ENCODE data around the gene PIEZO1.

The PIEZO1 gene

GRCh38 chr16:88738151-88739084, 46.6 kb downstream of the PIEZO1 start:
- H3K9me3 Mint-ChIP-seq, result no peaks in the 10 kb centered on the region
- H3K4me1 Mint-ChIP-seq, result peaks cover 24% of the 10 kb centered on the region
- H3K27ac Mint-ChIP-seq, result no peak overlapping the region
- peaks cover 5% of the 10 kb centered on the region for H3K36me3 Mint-ChIP-seq
- no peaks in the 10 kb centered on the region for H3K27me3 Mint-ChIP-seq
- ATAC-seq, result no peak
- no peak overlapping the region for H3K4me3 Mint-ChIP-seq

GRCh38 chr16:88737298-88738150, 47.5 kb downstream of the PIEZO1 start:
- H3K27me3 Mint-ChIP-seq, result no peaks in the 10 kb centered on the region
- no peak overlapping the region for H3K4me3 Mint-ChIP-seq
- peaks cover 5% of the 10 kb centered on the region for H3K36me3 Mint-ChIP-seq

GRCh38 chr16:88736496-88736895, 48.5 kb downstream of the PIEZO1 start:
- Mint-ChIP-seq H3K27ac (no peak overlapping the region), H3K4me1 (peaks cover 20% of the 10 kb centered on the region), H3K4me3 (no peak overlapping the region), H3K9me3 (no peaks in the 10 kb centered on the region), H3K36me3 (peaks cover 11% of the 10 kb centered on the region), H3K27me3 (no peaks in the 10 kb centered on the region)
- ATAC-seq, result no peak

More at GRCh38 chr16:88737298-88738150, 47.5 kb downstream of the PIEZO1 start:
- ATAC-seq, result peak; percentile 85
- H3K4me1 Mint-ChIP-seq, result peaks cover 21% of the 10 kb centered on the region
- H3K27ac Mint-ChIP-seq, result no peak overlapping the region
- no peaks in the 10 kb centered on the region for H3K9me3 Mint-ChIP-seq

DNA sequence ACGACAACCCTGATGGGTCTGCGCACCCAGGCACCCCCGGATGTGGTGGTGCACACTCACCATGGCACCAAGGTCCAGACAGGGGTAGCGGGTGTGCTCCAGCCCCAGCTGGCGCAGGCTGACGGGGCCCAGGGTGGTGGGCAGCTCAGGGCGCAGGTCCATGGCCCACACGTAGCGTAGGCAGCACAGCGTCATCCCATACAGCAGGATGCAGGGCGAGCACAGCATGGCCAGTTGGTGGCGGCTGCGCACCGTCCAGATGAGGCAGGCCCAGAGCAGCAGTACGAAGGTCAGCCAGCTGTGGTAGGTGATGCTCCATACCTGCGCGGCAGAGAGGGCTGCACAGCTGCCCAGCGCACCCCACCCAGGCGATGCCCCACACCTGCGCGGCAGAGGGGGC, 48.9 kb downstream of the PIEZO1 start:
- Mint-ChIP-seq H3K27ac (no peak overlapping the region), H3K36me3 (peaks cover 11% of the 10 kb centered on the region), H3K4me3 (no peak overlapping the region), H3K4me1 (peaks cover 20% of the 10 kb centered on the region), H3K27me3 (no peaks in the 10 kb centered on the region), H3K9me3 (no peaks in the 10 kb centered on the region)
- ATAC-seq, result no peak

- Mint-ChIP-seq H3K4me1 (peaks cover 21% of the 10 kb centered on the region), H3K4me3 (no peak overlapping the region), H3K36me3 (peaks cover 13% of the 10 kb centered on the region), H3K27ac (no peak overlapping the region), H3K27me3 (no peaks in the 10 kb centered on the region), H3K9me3 (no peaks in the 10 kb centered on the region)
- ATAC-seq, result no peak
These were observed 49.4 kb downstream of the PIEZO1 start for GRCh38 chr16:88735616-88736015.

GRCh38 chr16:88735121-88735520, 49.9 kb downstream of the PIEZO1 start:
- H3K27ac Mint-ChIP-seq, result no peak overlapping the region
- no peaks in the 10 kb centered on the region for H3K9me3 Mint-ChIP-seq
- ATAC-seq, result no peak
- peaks cover 13% of the 10 kb centered on the region for H3K36me3 Mint-ChIP-seq
- no peak overlapping the region for H3K4me3 Mint-ChIP-seq
- peaks cover 21% of the 10 kb centered on the region for H3K4me1 Mint-ChIP-seq
- no peaks in the 10 kb centered on the region for H3K27me3 Mint-ChIP-seq

DNA sequence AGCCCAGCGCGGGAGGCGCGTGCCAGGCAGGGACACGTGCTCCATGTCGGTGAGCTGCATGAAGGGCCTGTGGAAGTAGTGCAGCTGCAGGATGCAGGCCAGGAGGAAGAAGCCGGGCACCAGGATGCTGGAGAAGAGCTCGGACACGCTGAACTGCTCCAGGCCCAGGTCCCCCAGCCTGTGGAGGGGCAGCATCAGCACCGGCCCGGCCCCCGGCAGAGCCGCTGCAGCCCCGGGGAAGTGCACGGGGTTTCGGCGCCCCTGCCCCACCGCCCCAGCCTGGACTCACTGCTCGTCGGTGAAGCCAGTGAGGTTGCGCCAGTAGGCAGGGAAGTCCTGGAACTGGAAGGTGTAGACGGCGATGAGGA, 50.7 kb downstream of the PIEZO1 start:
- H3K27me3 Mint-ChIP-seq, result no peaks in the 10 kb centered on the region
- H3K4me3 Mint-ChIP-seq, result no peak overlapping the region
- peaks cover 21% of the 10 kb centered on the region for H3K4me1 Mint-ChIP-seq
- no peak for ATAC-seq
- H3K27ac Mint-ChIP-seq, result no peak overlapping the region
- peaks cover 19% of the 10 kb centered on the region for H3K36me3 Mint-ChIP-seq
- H3K9me3 Mint-ChIP-seq, result no peaks in the 10 kb centered on the region

DNA sequence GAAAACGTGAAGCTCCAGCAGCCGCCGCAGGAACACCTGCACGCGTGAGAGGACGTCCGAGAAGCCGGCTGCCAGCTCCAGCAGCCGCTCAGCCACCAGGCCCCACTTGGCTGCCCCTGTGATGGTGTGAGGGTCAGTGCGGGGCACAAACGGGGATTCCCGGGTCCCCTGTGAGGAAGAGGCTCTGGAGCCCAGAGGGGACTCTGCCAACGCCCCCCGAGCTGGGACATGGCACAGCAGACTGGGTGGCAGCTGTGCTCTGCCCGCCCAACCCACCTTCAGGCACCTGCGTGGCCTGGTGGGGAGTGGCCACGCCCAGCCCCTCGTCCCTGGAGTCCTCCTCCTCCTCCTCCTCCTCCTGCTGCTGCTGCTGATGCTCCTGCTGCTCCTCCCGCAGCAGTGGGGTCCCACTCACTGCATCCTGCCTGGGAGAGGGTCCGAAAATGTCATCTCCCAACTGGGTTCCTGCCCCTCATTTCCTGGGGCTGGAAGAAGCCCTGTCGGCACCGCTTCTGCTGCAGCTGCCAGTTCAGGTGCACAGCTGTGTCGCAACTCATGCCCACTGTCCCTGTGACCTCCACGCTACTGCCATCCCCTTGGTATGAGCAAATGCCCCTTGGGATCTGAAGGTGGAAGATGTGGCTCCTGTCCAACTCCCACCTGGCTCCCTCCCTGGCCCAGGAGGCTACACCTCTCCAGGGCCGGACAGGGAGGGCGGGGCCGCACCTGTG, 51.2 kb downstream of the PIEZO1 start:
- Mint-ChIP-seq H3K27ac (no peak overlapping the region), H3K9me3 (no peaks in the 10 kb centered on the region), H3K4me3 (no peak overlapping the region), H3K36me3 (peaks cover 19% of the 10 kb centered on the region), H3K27me3 (no peaks in the 10 kb centered on the region), H3K4me1 (peaks cover 21% of the 10 kb centered on the region)
- no peak for ATAC-seq

DNA sequence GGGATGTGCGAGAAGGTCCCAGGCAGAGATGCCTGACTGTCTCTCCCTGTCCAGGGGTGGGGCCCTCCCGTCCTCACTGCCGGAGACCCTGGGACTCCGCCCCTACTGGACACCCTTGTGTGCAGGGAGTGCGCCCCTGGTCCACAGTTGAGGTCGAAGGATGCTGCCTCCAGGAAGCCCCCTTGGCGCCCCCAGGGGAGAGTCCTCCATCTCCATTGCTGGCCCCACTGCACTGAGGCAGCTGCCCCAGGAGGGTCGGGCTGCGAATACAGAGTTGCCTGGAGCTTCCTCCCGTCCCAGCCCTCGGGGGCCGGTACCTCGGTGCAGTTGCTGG, 52.1 kb downstream of the PIEZO1 start:
- Mint-ChIP-seq H3K4me3 (no peak overlapping the region), H3K36me3 (peaks cover 19% of the 10 kb centered on the region), H3K4me1 (peaks cover 12% of the 10 kb centered on the region), H3K27ac (no peak overlapping the region), H3K9me3 (no peaks in the 10 kb centered on the region), H3K27me3 (no peaks in the 10 kb centered on the region)
- ATAC-seq, result no peak

- Mint-ChIP-seq H3K27me3 (no peaks in the 10 kb centered on the region), H3K27ac (no peak overlapping the region), H3K4me3 (no peak overlapping the region), H3K36me3 (peaks cover 21% of the 10 kb centered on the region), H3K9me3 (no peaks in the 10 kb centered on the region), H3K4me1 (peaks cover 7% of the 10 kb centered on the region)
- ATAC-seq, result no peak
These were observed 52.7 kb downstream of the PIEZO1 start for GRCh38 chr16:88732172-88732960.

- Mint-ChIP-seq H3K36me3 (peaks cover 27% of the 10 kb centered on the region), H3K4me1 (peaks cover 7% of the 10 kb centered on the region), H3K27me3 (no peaks in the 10 kb centered on the region), H3K27ac (peak overlapping the region; percentile 63), H3K9me3 (no peaks in the 10 kb centered on the region), H3K4me3 (no peak overlapping the region)
- peak; percentile 59 for ATAC-seq
These were observed 53.3 kb downstream of the PIEZO1 start for GRCh38 chr16:88731699-88732098.

GRCh38 chr16:88730632-88731607, 54.1 kb downstream of the PIEZO1 start:
- no peak for ATAC-seq
- H3K27me3 Mint-ChIP-seq, result no peaks in the 10 kb centered on the region
- H3K27ac Mint-ChIP-seq, result peak overlapping the region; percentile 63
- peaks cover 7% of the 10 kb centered on the region for H3K4me1 Mint-ChIP-seq
- no peak overlapping the region for H3K4me3 Mint-ChIP-seq
- peaks cover 35% of the 10 kb centered on the region for H3K36me3 Mint-ChIP-seq
- no peaks in the 10 kb centered on the region for H3K9me3 Mint-ChIP-seq

GRCh38 chr16:88727871-88728270, 57.1 kb downstream of the PIEZO1 start:
- Mint-ChIP-seq H3K27me3 (no peaks in the 10 kb centered on the region), H3K36me3 (peaks cover 55% of the 10 kb centered on the region)

DNA sequence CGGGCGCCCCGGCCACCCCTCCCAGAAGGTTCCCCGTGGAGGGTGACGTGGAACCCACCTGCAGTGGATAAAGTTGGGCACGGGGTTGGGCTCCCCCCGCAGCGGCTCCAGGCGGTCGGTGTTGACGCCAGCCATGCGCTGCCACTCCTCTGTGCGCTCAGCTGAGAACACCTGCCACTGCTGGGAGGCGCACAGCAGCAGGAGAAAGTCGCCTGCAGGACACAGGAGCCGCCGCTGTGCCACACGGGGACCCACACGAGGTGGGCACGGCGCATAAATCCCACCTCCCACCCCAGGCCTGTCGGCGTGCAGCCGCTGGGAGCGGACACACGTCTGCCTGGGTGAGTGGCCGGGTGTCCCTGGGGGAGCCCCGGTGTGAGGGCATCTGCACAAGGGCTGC, 58.0 kb downstream of the PIEZO1 start:
- peaks cover 7% of the 10 kb centered on the region for H3K4me1 Mint-ChIP-seq
- H3K27ac Mint-ChIP-seq, result no peak overlapping the region
- no peak for ATAC-seq
- H3K27me3 Mint-ChIP-seq, result no peaks in the 10 kb centered on the region
- H3K9me3 Mint-ChIP-seq, result no peaks in the 10 kb centered on the region
- no peak overlapping the region for H3K4me3 Mint-ChIP-seq
- H3K36me3 Mint-ChIP-seq, result peaks cover 57% of the 10 kb centered on the region

More at GRCh38 chr16:88727871-88728270, 57.1 kb downstream of the PIEZO1 start:
- Mint-ChIP-seq H3K4me1 (peaks cover 7% of the 10 kb centered on the region), H3K4me3 (no peak overlapping the region), H3K9me3 (no peaks in the 10 kb centered on the region), H3K27ac (no peak overlapping the region)
- ATAC-seq, result no peak
